H1 (cell line): ENCODE results near the gene SS18L1. TPM values are rescaled to one million over a fixed set of nuclear protein-coding genes. Genes with fewer than 3 reads are reported as not detected.

Experiments
- CTCF ChIA-PET: fragments of 300-600 bp; sonication (Branson Sonifier 250); formaldehyde crosslinking; loops from one replicate; lab custom pipeline; 2021; ENCODE audit not compliant: partially characterized antibody; lab: Charles Lee
- POLR2A ChIA-PET: fragments of 300-600 bp; sonication (Branson Sonifier 250); formaldehyde crosslinking; loops from one replicate; lab custom pipeline; 2021; ENCODE audit warnings: inconsistent platforms; ENCODE audit not compliant: partially characterized antibody; lab: Charles Lee
- DNase-seq, 2 experiments: peaks; one replicate each; pipeline versions ENCODE4 v3.0.0 to v3.0.0-alpha.2; 2010 to 2022; ENCODE audit warnings: low spot score in 2 of 2, low read depth in 1 of 2, mixed read lengths in 1 of 2
- FAIRE-seq: peaks from 2 replicates; lab custom pipeline; 2011; peaks lifted over from hg19 to GRCh38; lab: Jason Lieb, UNC
- H2AFZ ChIP-seq: 2 replicates; pipeline ENCODE4 v1.8.1; 2012; ENCODE audit warnings: low read length, inconsistent platforms
- H2AK5ac ChIP-seq: 2 replicates; pipeline ENCODE4 v1.6.1; 2013; ENCODE audit warnings: low read depth, low read length
- H2BK120ac ChIP-seq: replicated peaks from 2 replicates; pipeline ENCODE3; 2013; ENCODE audit warnings: low read depth, low read length, inconsistent platforms
- H2BK12ac ChIP-seq: 2 replicates; pipeline ENCODE4 v1.6.1; 2013; ENCODE audit warnings: low read depth, low read length
- H2BK15ac ChIP-seq: 2 replicates; pipeline ENCODE4 v1.6.1; 2013; ENCODE audit warnings: low read length
- H2BK20ac ChIP-seq: 2 replicates; pipeline ENCODE4 v1.6.1; 2013; ENCODE audit warnings: low read length
- H2BK5ac ChIP-seq: 2 replicates; pipeline ENCODE4 v1.6.1; 2013; ENCODE audit warnings: low read depth, low read length
- H3K14ac ChIP-seq: 2 replicates; pipeline ENCODE4 v1.6.1; 2013; ENCODE audit warnings: inconsistent platforms; ENCODE audit not compliant: insufficient read length
- H3K18ac ChIP-seq: 2 replicates; pipeline ENCODE4 v1.6.1; 2013; ENCODE audit warnings: low read length; ENCODE audit errors: extremely low read depth
- H3K23ac ChIP-seq: 2 replicates; pipeline ENCODE4 v1.6.1; 2013; ENCODE audit warnings: inconsistent platforms; ENCODE audit not compliant: insufficient read length
- H3K23me2 ChIP-seq: 2 replicates; pipeline ENCODE4 v1.6.1; 2013; ENCODE audit warnings: low read depth, low read length
- H3K27ac ChIP-seq: 2 replicates; pipeline ENCODE4 v1.6.1; 2011; ENCODE audit warnings: low read depth, low read length, inconsistent platforms
- H3K27me3 ChIP-seq, 4 experiments: replicated peaks in 1 of 4; 1 replicate in 1 of 4; 2 replicates in 3 of 4; pipeline versions ENCODE4 v1.6.1 to v1.8.1; 2011 to 2013; ENCODE audit warnings: low read length in 3 of 4, mild to moderate bottlenecking in 3 of 4, inconsistent platforms in 2 of 4, mixed read lengths in 2 of 4, moderate library complexity in 1 of 4; ENCODE audit not compliant: control insufficient read depth in 3 of 4, insufficient read depth in 3 of 4; ENCODE audit errors: extremely low read depth in 1 of 4
- H3K36me3 ChIP-seq, 4 experiments: 2 replicates each; pipeline versions ENCODE4 v1.6.1 to v1.8.1; 2011 to 2013; ENCODE audit warnings: mild to moderate bottlenecking in 4 of 4, low read length in 3 of 4, moderate library complexity in 2 of 4, control low read depth in 1 of 4, inconsistent platforms in 1 of 4; ENCODE audit not compliant: insufficient read depth in 4 of 4, control insufficient read depth in 2 of 4
- H3K4ac ChIP-seq: replicated peaks from 2 replicates; pipeline ENCODE3; 2013; ENCODE audit warnings: low read length, low read depth, mixed read lengths, inconsistent platforms; ENCODE audit not compliant: insufficient read length
- H3K4me1 ChIP-seq, 4 experiments: replicated peaks in 1 of 4; 1 replicate in 1 of 4; 2 replicates in 3 of 4; pipeline versions ENCODE4 v1.6.1 to v1.8.1; 2011 to 2013; ENCODE audit warnings: low read length in 3 of 4, inconsistent platforms in 2 of 4, mixed read lengths in 1 of 4; ENCODE audit not compliant: insufficient read depth in 4 of 4, control insufficient read depth in 3 of 4
- H3K4me2 ChIP-seq, 2 experiments: 2 replicates each; pipeline versions ENCODE4 v1.6.1 to v1.8.1; 2011 to 2013; ENCODE audit warnings: low read depth in 2 of 2, low read length in 2 of 2, control low read depth in 1 of 2, inconsistent platforms in 1 of 2, mild to moderate bottlenecking in 1 of 2; ENCODE audit not compliant: insufficient read depth in 1 of 2
- H3K4me3 ChIP-seq, 4 experiments: fragments of 200-600, 300-600 bp in 1 of 4; sonication (generic), shearing (Covaris generic), sonication (Bioruptor Twin) in 1 of 4; 2 replicates each; pipeline versions ENCODE4 v1.5.1 to v1.8.1; 2011 to 2016; ENCODE audit warnings: low read length in 4 of 4, low read depth in 3 of 4, control low read depth in 2 of 4, inconsistent platforms in 2 of 4, mild to moderate bottlenecking in 2 of 4, mixed read lengths in 1 of 4, moderate library complexity in 1 of 4; ENCODE audit not compliant: insufficient read depth in 2 of 4; ENCODE audit errors: extremely low read depth in 1 of 4
- H3K56ac ChIP-seq: replicated peaks from 2 replicates; pipeline ENCODE3; 2013; ENCODE audit warnings: low read depth, mild to moderate bottlenecking, mixed read lengths, low read length, inconsistent platforms; ENCODE audit not compliant: insufficient read length
- H3K79me1 ChIP-seq: 2 replicates; pipeline ENCODE4 v1.6.1; 2013; ENCODE audit warnings: low read depth, low read length, control low read depth
- H3K79me2 ChIP-seq, 2 experiments: 2 replicates each; pipeline versions ENCODE4 v1.6.1 to v1.8.1; 2012 to 2013; ENCODE audit warnings: low read length in 2 of 2, mild to moderate bottlenecking in 2 of 2, inconsistent platforms in 1 of 2; ENCODE audit not compliant: insufficient read depth in 2 of 2, control insufficient read depth in 1 of 2
- H3K9ac ChIP-seq, 4 experiments: replicated peaks in 1 of 4; 1 replicate in 1 of 4; 2 replicates in 3 of 4; pipeline versions ENCODE4 v1.6.1 to v1.8.1; 2011 to 2013; ENCODE audit warnings: low read depth in 3 of 4, low read length in 3 of 4, control low read depth in 2 of 4, mild to moderate bottlenecking in 2 of 4, moderate library complexity in 2 of 4, inconsistent platforms in 1 of 4; ENCODE audit errors: extremely low read depth in 1 of 4
- H3K9me3 ChIP-seq, 2 experiments: 2 replicates each; pipeline versions ENCODE4 v1.6.1 to v1.8.1; 2012 to 2013; ENCODE audit warnings: mild to moderate bottlenecking in 2 of 2, moderate library complexity in 2 of 2, control low read depth in 1 of 2, inconsistent platforms in 1 of 2, low read depth in 1 of 2, low read length in 1 of 2, mixed read lengths in 1 of 2; ENCODE audit not compliant: insufficient read depth in 2 of 2
- H4K20me1 ChIP-seq, 2 experiments: replicated peaks in 1 of 2; 2 replicates each; pipeline versions ENCODE3 to v1.8.1; 2011 to 2013; ENCODE audit warnings: inconsistent platforms in 2 of 2, low read length in 2 of 2, mild to moderate bottlenecking in 1 of 2; ENCODE audit not compliant: insufficient read depth in 2 of 2, control insufficient read depth in 1 of 2
- H4K5ac ChIP-seq: 2 replicates; pipeline ENCODE4 v1.6.1; 2013; ENCODE audit warnings: low read length, low read depth, mixed read lengths, inconsistent platforms; ENCODE audit not compliant: insufficient read length
- H4K8ac ChIP-seq: 2 replicates; pipeline ENCODE4 v1.8.0; 2013; ENCODE audit warnings: mild to moderate bottlenecking, moderate library complexity, low read length, inconsistent platforms; ENCODE audit not compliant: insufficient read depth; ENCODE audit errors: extremely low read depth
- H4K91ac ChIP-seq: replicated peaks from 2 replicates; pipeline ENCODE3; 2013; ENCODE audit warnings: low read length, mixed read lengths, inconsistent platforms; ENCODE audit not compliant: insufficient read length
- KDM4A ChIP-seq: IDR thresholded peaks from one replicate; pipeline ENCODE4 v1.7.1; 2012; ENCODE audit warnings: low read depth, mild to moderate bottlenecking, moderate library complexity, low read length, inconsistent platforms; ENCODE audit not compliant: severe bottlenecking
- NRF1 ChIP-seq: IDR thresholded peaks from 2 replicates; pipeline ENCODE4 v1.6.1; 2011; ENCODE audit warnings: mild to moderate bottlenecking, low read depth, low read length, improper control_type of control experiment
- YY1 ChIP-seq: IDR thresholded peaks from 2 replicates; pipeline ENCODE4 v1.6.1; 2011; ENCODE audit warnings: low read depth, mild to moderate bottlenecking, low read length
- WGBS, 2 experiments: shearing (Covaris generic) in 1 of 2; methylation state at CpG; one replicate each; pipeline versions ENCODE4 v1.1.6 to v1.1.7; 2013 to 2015; ENCODE audit warnings: low lambda C conversion rate in 2 of 2, mixed read lengths in 2 of 2, inconsistent platforms in 1 of 2, low coverage in 1 of 2, missing lambda C conversion rate in 1 of 2; ENCODE audit not compliant: insufficient replicate concordance in 2 of 2, insufficient coverage in 1 of 2, insufficient read length in 1 of 2; ENCODE audit errors: extremely low coverage in 1 of 2, missing lambda C conversion rate in 1 of 2; 5-methylcytosine and 5-hydroxymethylcytosine counted together
- polyA plus RNA-seq, 7 experiments: library from polyadenylated mRNA; depleted of rRNA in 3 of 7; stranded (reverse) in 5 of 7; unstranded in 2 of 7; fragments of >200 nt in 5 of 7; fragments of 200-250 nt in 2 of 7; gene quantifications; 1 replicate in 5 of 7; 2 replicates in 1 of 7; 4 replicates in 1 of 7; pipeline versions ENCODE4 v1.2.1 to v1.2.3, GENCODE V29; 2011 to 2013; ENCODE audit warnings: missing spikeins in 2 of 7, mixed read lengths in 2 of 7
- total RNA-seq: library from RNA; stranded (reverse); fragmentation: NEBNext Ultra II Directional; extraction: Animal tissue kit (Norgen Biotek cat#: 25700); gene quantifications from 2 replicates; pipeline ENCODE4 v1.2.1, GENCODE V29; 2021

SS18L1 gene
- total and polyA plus RNA-seq, 2 of the 8 experiments (the other 6 are each of a cell fraction or from before 2014, with no cell fraction given) = 28.4 to 29.7 TPM

DNA sequence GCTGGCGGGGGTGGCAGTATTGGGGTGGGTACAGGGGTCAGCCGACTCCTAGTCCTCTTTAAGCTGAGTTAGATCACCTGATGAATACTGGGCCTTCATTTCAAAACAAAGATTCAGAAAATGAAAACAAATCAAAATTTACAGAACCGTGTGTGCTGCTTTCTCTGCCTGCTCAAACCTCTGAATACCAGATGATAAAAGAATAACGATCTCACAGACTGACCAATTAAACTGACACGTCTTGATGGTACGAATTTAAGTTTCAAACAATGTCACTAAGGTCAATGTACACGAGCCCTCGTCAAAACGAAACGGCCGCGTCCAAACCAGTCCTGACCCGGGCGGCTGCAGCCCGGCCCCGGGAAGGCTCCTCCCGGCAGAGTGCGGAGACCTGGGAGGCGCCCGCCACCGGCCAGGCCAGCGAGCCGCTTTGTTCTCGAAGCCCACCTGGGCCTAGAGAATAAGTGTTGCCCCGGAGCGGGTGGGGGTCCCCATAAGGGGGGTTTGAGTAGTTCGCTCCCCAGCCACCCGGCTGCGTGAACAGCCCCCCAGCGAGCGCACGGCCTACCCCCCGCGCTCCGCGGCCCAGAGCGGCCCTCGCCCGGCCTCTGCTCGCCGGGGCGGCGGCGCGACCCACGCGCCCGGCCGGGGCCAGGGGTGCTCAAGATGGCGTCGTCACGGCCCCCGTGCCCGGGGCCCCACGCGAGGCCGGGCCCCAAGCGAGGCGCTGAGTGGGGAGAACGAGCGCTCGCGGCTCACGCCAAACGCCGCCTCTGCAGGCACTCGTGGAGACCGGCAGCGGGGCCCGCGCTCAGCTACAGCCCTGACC, 1.1 kb upstream of the SS18L1 start:
- H3K23me2 ChIP-seq = peaks cover 3% of the 10 kb centered on the region; the same call in 1 of the 2 replicates
- H3K4ac ChIP-seq = no peak overlapping the region
- peak; percentile 56 for TF ChIP-seq KDM4A
- TF ChIP-seq NRF1 = no peak
- 0 out of 2 replicates have a peak, but pooled peaks have one; percentile 7 for TF ChIP-seq YY1
- no peak overlapping the region for H4K5ac ChIP-seq
- H3K36me3 ChIP-seq = peaks cover 19 to 41% (median 31%) of the 10 kb centered on the region in 4 experiments
- H4K8ac ChIP-seq = peak overlapping the region; percentile 97; the same call in 1 of the 2 replicates
- no peaks in the 10 kb centered on the region for H3K27me3 ChIP-seq
- H3K4me1 ChIP-seq = peaks cover 0 to 12% (median 4%) of the 10 kb centered on the region in 4 experiments; a peak in 5 of 7 replicates
- peaks cover 39 to 57% of the 10 kb centered on the region in 2 experiments for H4K20me1 ChIP-seq
- H3K18ac ChIP-seq = no peak overlapping the region
- H3K79me2 ChIP-seq = peaks cover 45 to 75% of the 10 kb centered on the region in 2 experiments
- POLR2A ChIA-PET = interaction anchor here (0.6 to 5.6 kb wide), 21 partner anchors 9 to 138 kb away, joined by 3 to 62 read pairs (median 5); partner anchors contain the start of genes LSM14B and MTG2
- DNase-seq (no peak), FAIRE-seq (no peak)
- H2BK15ac ChIP-seq = no peak overlapping the region
- H3K9me3 ChIP-seq = no peaks in the 10 kb centered on the region
- no peak overlapping the region for H2AK5ac ChIP-seq
- H2BK120ac ChIP-seq = no peak overlapping the region
- peak overlapping the region; percentile 43 to 81 (median 65) for H3K4me3 ChIP-seq
- peak overlapping the region; percentile 84 to 100 (median 90) for H3K9ac ChIP-seq
- H3K14ac ChIP-seq = no peak overlapping the region
- H2BK12ac ChIP-seq = no peak overlapping the region
- H3K4me2 ChIP-seq = peak overlapping the region; percentile 68 to 71
- no peak overlapping the region for H2BK20ac ChIP-seq
- H2AFZ ChIP-seq = no peak overlapping the region
- peaks cover 26% of the 10 kb centered on the region for H3K79me1 ChIP-seq
- H3K23ac ChIP-seq = no peak overlapping the region
- H3K27ac ChIP-seq = peak overlapping the region; percentile 95; the same call in 1 of the 2 replicates
- peak overlapping the region; percentile 4 for H3K56ac ChIP-seq
- 3% methylated on average over 43 of the region's 71 CpGs; no CpG with 5 or more reads in 1 of the 2 experiments for WGBS, 2 experiments
- no peak overlapping the region for H4K91ac ChIP-seq
- CTCF ChIA-PET = interaction anchor here (0.6 to 2.1 kb wide), 13 partner anchors 13 to 267 kb away, joined by 3 to 11 read pairs (median 3); partner anchors contain the start of gene ADRM1
- H2BK5ac ChIP-seq = no peak overlapping the region
